OCI-LY3 (cell line): Measurements from ENCODE around the gene MOGAT3.

Experiments
- H2AFZ ChIP-seq: fragments of 200-600, 300-600 bp; shearing (Covaris generic); 2 replicates; pipeline ENCODE4 v1.6.0; 2014; ENCODE audit warnings: antibody characterized with exemption, low read depth, low read length
- H3K27ac ChIP-seq: fragments of 200-600, 300-600 bp; sonication (generic); 2 replicates; pipeline ENCODE4 v1.5.1; 2014; ENCODE audit warnings: mild to moderate bottlenecking, low read length, moderate library complexity, mixed read lengths
- H3K27me3 ChIP-seq: fragments of 200-600, 300-600 bp; sonication (generic); 2 replicates; pipeline ENCODE4 v1.6.1; 2014; ENCODE audit warnings: low read depth, low read length, mixed read lengths
- H3K36me3 ChIP-seq: fragments of 200-600, 300-600 bp; sonication (generic); replicated peaks from 2 replicates; pipeline ENCODE3; 2014; ENCODE audit warnings: low read depth, low read length, mixed read lengths
- H3K4me1 ChIP-seq: fragments of 300-600, 200-600 bp; sonication (generic); 2 replicates; pipeline ENCODE4 v1.6.1; 2014; ENCODE audit warnings: low read length, mixed read lengths
- H3K4me2 ChIP-seq: fragments of 200-600, 300-600 bp; sonication (generic); 2 replicates; pipeline ENCODE4 v1.6.1; 2014; ENCODE audit warnings: low read length, mixed read lengths
- H3K4me3 ChIP-seq: fragments of 300-600, 200-600 bp; sonication (generic); 2 replicates; pipeline ENCODE4 v1.5.1; 2014; ENCODE audit warnings: antibody characterized with exemption, mild to moderate bottlenecking, low read length, moderate library complexity
- H3K79me2 ChIP-seq: fragments of 300-600, 200-600 bp; shearing (Covaris generic); 2 replicates; pipeline ENCODE4 v1.6.1; 2014; ENCODE audit warnings: mild to moderate bottlenecking, low read length, mixed read lengths
- H3K9ac ChIP-seq: fragments of 300-600, 200-600 bp; shearing (Covaris generic); 2 replicates; pipeline ENCODE4 v1.6.0; 2014; ENCODE audit warnings: mild to moderate bottlenecking, low read length, moderate library complexity
- H3K9me3 ChIP-seq: fragments of 200-600, 300-600 bp; shearing (Covaris generic); 2 replicates; pipeline ENCODE4 v1.6.1; 2014; ENCODE audit warnings: low read length, mixed read lengths; ENCODE audit not compliant: insufficient read depth
- H4K20me1 ChIP-seq: fragments of 200-600, 300-600 bp; sonication (generic); 2 replicates; pipeline ENCODE4 v1.6.1; 2016; ENCODE audit warnings: low read length, mixed read lengths; ENCODE audit not compliant: insufficient read depth
- CTCF ChIP-seq: fragments of 200-600, 300-600 bp; sonication (generic); IDR thresholded peaks from 2 replicates; pipeline ENCODE4 v1.5.1; 2014; ENCODE audit warnings: antibody characterized with exemption, low read length, low read depth
- EZH2phosphoT487 ChIP-seq: fragments of 200-600 bp; shearing (Covaris generic); IDR thresholded peaks from 2 replicates; pipeline ENCODE4 v1.6.1; 2018; ENCODE audit warnings: antibody characterized with exemption, mixed run types, low read depth

The MOGAT3 gene

GRCh38 chr7:101165958-101166647, 34.7 kb downstream of the MOGAT3 start:
- no peak overlapping the region for H3K4me3 ChIP-seq
- H3K27me3 ChIP-seq = peaks cover 36% of the 10 kb centered on the region
- peaks cover 28% of the 10 kb centered on the region for H3K4me1 ChIP-seq

GRCh38 chr7:101165075-101165957, 35.5 kb downstream of the MOGAT3 start, which contains the start of gene VGF:
Gene VGF (minus strand): TSS chr7:101165569. CDS start chr7:101164843, 726 bp downstream.
- H3K9ac ChIP-seq = no peak within 1 kb of the TSS
- peaks cover 27% of the 10 kb centered on the region for H3K4me1 ChIP-seq
- no peak within 1 kb of the TSS for H2AFZ ChIP-seq
- H4K20me1 ChIP-seq = no peaks in the 10 kb centered on the region
- peaks cover 28% of the 10 kb centered on the region for H3K27me3 ChIP-seq
- TF ChIP-seq EZH2phosphoT487 = no peak
- no peak for TF ChIP-seq CTCF
- no peak within 1 kb of the TSS for H3K4me3 ChIP-seq
- H3K36me3 ChIP-seq = peaks cover 10% of the 10 kb centered on the region
- H3K79me2 ChIP-seq = no peaks in the 10 kb centered on the region
- no peak within 1 kb of the TSS for H3K4me2 ChIP-seq
- H3K9me3 ChIP-seq = no peaks in the 10 kb centered on the region
- H3K27ac ChIP-seq = no peak within 1 kb of the TSS

More at GRCh38 chr7:101165958-101166647, 34.7 kb downstream of the MOGAT3 start:
- Histone ChIP-seq H2AFZ (no peak overlapping the region), H4K20me1 (no peaks in the 10 kb centered on the region), H3K9ac (no peak overlapping the region), H3K9me3 (no peaks in the 10 kb centered on the region), H3K79me2 (no peaks in the 10 kb centered on the region), H3K36me3 (peaks cover 9% of the 10 kb centered on the region), H3K4me2 (no peak overlapping the region), H3K27ac (no peak overlapping the region)
- TF ChIP-seq CTCF = no peak
- no peak for TF ChIP-seq EZH2phosphoT487

- Histone ChIP-seq H3K4me2 (no peak overlapping the region), H2AFZ (no peak overlapping the region), H3K27ac (no peak overlapping the region), H3K27me3 (peaks cover 23% of the 10 kb centered on the region), H3K79me2 (no peaks in the 10 kb centered on the region), H3K9ac (no peak overlapping the region), H3K9me3 (no peaks in the 10 kb centered on the region), H3K36me3 (peaks cover 11% of the 10 kb centered on the region), H3K4me3 (no peak overlapping the region), H3K4me1 (peaks cover 18% of the 10 kb centered on the region), H4K20me1 (no peaks in the 10 kb centered on the region)
- TF ChIP-seq CTCF (no peak), EZH2phosphoT487 (no peak)
These were observed 36.6 kb downstream of the MOGAT3 start for GRCh38 chr7:101164071-101164840.
